ENCODE data around the gene HEATR5B.

Gene HEATR5B

GRCh38 chr2:37060446-37060845 lies 23.7 kb downstream of the HEATR5B start:
- no peaks in the 10 kb centered on the region for H3K4me1 ChIP-seq
- no peaks in the 10 kb centered on the region for H3K27me3 ChIP-seq (ENCODE audit: control insufficient read depth, insufficient read depth, low read length)
- H3K36me3 ChIP-seq (ENCODE audit: control insufficient read depth, insufficient read depth, low read length): no peaks in the 10 kb centered on the region
- H2AFZ ChIP-seq: no peak overlapping the region
- no peak overlapping the region for H3K27ac ChIP-seq
- H3K4me2 ChIP-seq (ENCODE audit: low read length): no peak overlapping the region
- H3K79me2 ChIP-seq: no peaks in the 10 kb centered on the region
- no peak overlapping the region for H3K9ac ChIP-seq
- no peak overlapping the region for H3K4me3 ChIP-seq (ENCODE audit: low read depth, low read length)
- no peaks in the 10 kb centered on the region for H3K9me3 ChIP-seq (ENCODE audit: control insufficient read depth, low read length)
- TF ChIP-seq CTCF (IDR thresholded peaks at IDR 0.05): no peak

GRCh38 chr2:37059841-37060240 lies 24.3 kb downstream of the HEATR5B start:
- Histone ChIP-seq H3K27me3 (ENCODE audit: control insufficient read depth, insufficient read depth, low read length) (no peaks in the 10 kb centered on the region), H3K36me3 (ENCODE audit: control insufficient read depth, insufficient read depth, low read length) (no peaks in the 10 kb centered on the region), H3K4me1 (no peaks in the 10 kb centered on the region), H3K79me2 (no peaks in the 10 kb centered on the region), H3K9me3 (ENCODE audit: control insufficient read depth, low read length) (no peaks in the 10 kb centered on the region), H2AFZ (no peak overlapping the region), H3K27ac (no peak overlapping the region), H3K9ac (no peak overlapping the region), H3K4me2 (ENCODE audit: low read length) (no peak overlapping the region), H3K4me3 (ENCODE audit: low read depth, low read length) (no peak overlapping the region)
- no peak for TF ChIP-seq CTCF (IDR thresholded peaks at IDR 0.05)

- no peaks in the 10 kb centered on the region for H3K79me2 ChIP-seq
- no peak overlapping the region for H3K4me2 ChIP-seq (ENCODE audit: low read length)
- H3K27me3 ChIP-seq (ENCODE audit: control insufficient read depth, insufficient read depth, low read length): no peaks in the 10 kb centered on the region
- H3K36me3 ChIP-seq (ENCODE audit: control insufficient read depth, insufficient read depth, low read length): no peaks in the 10 kb centered on the region
- H3K9ac ChIP-seq: no peak overlapping the region
- no peak overlapping the region for H3K27ac ChIP-seq
- TF ChIP-seq CTCF (IDR thresholded peaks at IDR 0.05): no peak
- H3K4me3 ChIP-seq (ENCODE audit: low read depth, low read length): no peak overlapping the region
- no peaks in the 10 kb centered on the region for H3K4me1 ChIP-seq
- no peaks in the 10 kb centered on the region for H3K9me3 ChIP-seq (ENCODE audit: control insufficient read depth, low read length)
- no peak overlapping the region for H2AFZ ChIP-seq
Observed at GRCh38 chr2:37052600-37053332, 31.4 kb downstream of the HEATR5B start.

- H3K4me1 ChIP-seq: no peaks in the 10 kb centered on the region
- H3K9me3 ChIP-seq (ENCODE audit: control insufficient read depth, low read length): no peaks in the 10 kb centered on the region
- no peaks in the 10 kb centered on the region for H3K27me3 ChIP-seq (ENCODE audit: control insufficient read depth, insufficient read depth, low read length)
- H3K36me3 ChIP-seq (ENCODE audit: control insufficient read depth, insufficient read depth, low read length): no peaks in the 10 kb centered on the region
- TF ChIP-seq CTCF (IDR thresholded peaks at IDR 0.05): no peak
- H2AFZ ChIP-seq: no peak overlapping the region
- H3K27ac ChIP-seq: no peak overlapping the region
- H3K4me3 ChIP-seq (ENCODE audit: low read depth, low read length): no peak overlapping the region
- no peaks in the 10 kb centered on the region for H3K79me2 ChIP-seq
- no peak overlapping the region for H3K4me2 ChIP-seq (ENCODE audit: low read length)
- no peak overlapping the region for H3K9ac ChIP-seq
Observed at GRCh38 chr2:37039580-37039979, 44.6 kb downstream of the HEATR5B start.

GRCh38 chr2:37037771-37038170 lies 46.4 kb downstream of the HEATR5B start:
- Histone ChIP-seq H3K27me3 (ENCODE audit: control insufficient read depth, insufficient read depth, low read length) (no peaks in the 10 kb centered on the region), H3K4me3 (ENCODE audit: low read depth, low read length) (no peak overlapping the region), H2AFZ (no peak overlapping the region), H3K4me1 (no peaks in the 10 kb centered on the region), H3K9ac (no peak overlapping the region), H3K9me3 (ENCODE audit: control insufficient read depth, low read length) (no peaks in the 10 kb centered on the region), H3K4me2 (ENCODE audit: low read length) (no peak overlapping the region), H3K27ac (no peak overlapping the region), H3K79me2 (no peaks in the 10 kb centered on the region), H3K36me3 (ENCODE audit: control insufficient read depth, insufficient read depth, low read length) (no peaks in the 10 kb centered on the region)
- TF ChIP-seq CTCF (IDR thresholded peaks at IDR 0.05): no peak

All from parathyroid adenoma (tissue), 2 donors.